BE2C (cell line): ENCODE results near the gene CNIH2.
A peak's percentile ranks its signal among the peaks of the same experiment; 100 is the strongest.

Experiments used
- DNase-seq: peaks from one replicate; pipeline ENCODE4 v3.0.0-alpha.2; 2020
- H3K27me3 ChIP-seq: fragments of 250-450 bp; sonication (Bioruptor Pico); 2 replicates; pipeline ENCODE4 v1.5.1; 2020; ENCODE audit warnings: mild to moderate bottlenecking
- H3K36me3 ChIP-seq: fragments of 250-450 bp; sonication (Bioruptor Pico); 2 replicates; pipeline ENCODE4 v1.5.1; 2020; ENCODE audit warnings: mild to moderate bottlenecking
- H3K4me1 ChIP-seq: fragments of 250-450 bp; sonication (Bioruptor Pico); 2 replicates; pipeline ENCODE4 v1.5.1; 2020
- H3K4me3 ChIP-seq: 2 replicates; pipeline ENCODE4 v1.5.1; 2011; ENCODE audit warnings: low read depth, low read length
- H3K9me3 ChIP-seq: fragments of 250-450 bp; sonication (Bioruptor Pico); 2 replicates; pipeline ENCODE4 v1.5.1; 2020
- TF ChIP-seq, protein P1 (sequence below): IDR thresholded peaks from 2 replicates; pipeline ENCODE4 v1.5.1; 2012; ENCODE audit warnings: mild to moderate bottlenecking, low read depth, low read length

The CNIH2 gene

DNA sequence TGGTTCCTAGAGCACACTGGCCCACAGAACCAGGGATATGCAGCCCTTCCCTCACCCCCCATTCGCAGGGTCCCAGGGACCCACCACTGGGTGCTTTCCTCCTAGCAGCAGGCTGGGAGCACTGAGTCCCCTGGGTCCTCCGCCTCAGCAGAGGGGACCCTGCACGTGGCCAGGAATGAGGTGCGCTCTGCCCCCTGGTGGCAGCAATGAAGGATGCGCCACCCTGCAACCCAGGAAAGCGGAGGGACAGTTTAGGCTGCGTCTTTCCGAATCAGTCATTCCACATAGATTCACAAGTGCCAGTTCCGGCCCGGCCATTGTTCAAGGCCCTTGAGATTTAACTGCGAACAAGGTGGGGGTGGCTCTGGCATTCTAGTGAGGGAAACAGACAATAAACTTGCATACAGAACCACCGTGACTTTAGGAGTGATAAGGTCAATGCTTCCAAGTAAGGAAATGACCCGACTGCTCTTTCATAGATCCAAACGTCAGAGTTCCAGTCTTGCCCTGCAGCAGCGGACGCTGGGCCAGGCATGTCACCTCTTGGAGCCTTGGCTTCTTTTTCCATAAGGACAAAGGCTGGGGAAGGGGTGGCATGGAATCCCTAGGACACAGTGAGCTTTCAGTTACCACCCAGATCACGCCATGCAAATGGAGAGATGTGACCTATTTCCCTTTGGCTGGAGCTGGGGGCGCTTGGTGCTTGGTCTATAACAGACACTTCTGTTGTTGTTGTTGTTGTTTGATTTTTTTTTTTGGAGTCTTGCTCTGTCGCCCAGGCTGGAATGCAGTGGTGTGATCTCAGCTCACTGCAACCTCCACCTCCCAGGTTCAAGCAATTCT is 50.5 kb downstream of the CNIH2 start:
- Histone ChIP-seq H3K9me3 (no peaks in the 10 kb centered on the region), H3K36me3 (no peaks in the 10 kb centered on the region), H3K4me1 (peaks cover 22% of the 10 kb centered on the region), H3K4me3 (peak overlapping the region; percentile 32), H3K27me3 (no peaks in the 10 kb centered on the region)
- DNase-seq = peak; percentile 90
- TF ChIP-seq, protein P1, sequence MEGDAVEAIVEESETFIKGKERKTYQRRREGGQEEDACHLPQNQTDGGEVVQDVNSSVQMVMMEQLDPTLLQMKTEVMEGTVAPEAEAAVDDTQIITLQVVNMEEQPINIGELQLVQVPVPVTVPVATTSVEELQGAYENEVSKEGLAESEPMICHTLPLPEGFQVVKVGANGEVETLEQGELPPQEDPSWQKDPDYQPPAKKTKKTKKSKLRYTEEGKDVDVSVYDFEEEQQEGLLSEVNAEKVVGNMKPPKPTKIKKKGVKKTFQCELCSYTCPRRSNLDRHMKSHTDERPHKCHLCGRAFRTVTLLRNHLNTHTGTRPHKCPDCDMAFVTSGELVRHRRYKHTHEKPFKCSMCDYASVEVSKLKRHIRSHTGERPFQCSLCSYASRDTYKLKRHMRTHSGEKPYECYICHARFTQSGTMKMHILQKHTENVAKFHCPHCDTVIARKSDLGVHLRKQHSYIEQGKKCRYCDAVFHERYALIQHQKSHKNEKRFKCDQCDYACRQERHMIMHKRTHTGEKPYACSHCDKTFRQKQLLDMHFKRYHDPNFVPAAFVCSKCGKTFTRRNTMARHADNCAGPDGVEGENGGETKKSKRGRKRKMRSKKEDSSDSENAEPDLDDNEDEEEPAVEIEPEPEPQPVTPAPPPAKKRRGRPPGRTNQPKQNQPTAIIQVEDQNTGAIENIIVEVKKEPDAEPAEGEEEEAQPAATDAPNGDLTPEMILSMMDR = peak; percentile 88

DNA sequence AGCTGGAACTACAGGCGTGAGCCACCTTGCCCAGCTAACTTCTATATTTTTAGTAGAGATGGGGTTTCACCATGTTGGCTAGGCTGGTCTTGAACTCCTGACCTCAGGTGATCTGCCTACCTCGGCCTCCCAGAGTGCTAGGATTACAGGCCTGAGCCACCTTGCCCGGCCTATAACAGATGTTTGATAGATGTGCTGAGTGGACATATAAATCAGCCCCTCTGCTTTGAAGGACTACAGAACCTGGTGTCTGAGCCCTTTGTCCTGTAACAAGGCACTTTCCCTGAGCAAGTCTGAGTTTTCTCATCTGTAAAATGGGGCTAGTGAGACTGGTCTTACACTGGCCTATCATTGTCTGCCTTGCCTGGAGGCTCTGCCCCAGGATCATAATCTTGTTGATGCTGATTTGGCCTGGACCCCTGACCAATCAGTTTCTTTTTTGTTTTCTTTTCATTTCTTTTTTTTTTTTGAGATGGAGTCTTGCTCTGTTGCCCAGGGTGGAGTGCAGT is 51.2 kb downstream of the CNIH2 start:
- H3K36me3 ChIP-seq = no peaks in the 10 kb centered on the region
- TF ChIP-seq, protein P1 = no peak
- DNase-seq = no peak
- no peaks in the 10 kb centered on the region for H3K27me3 ChIP-seq
- H3K4me1 ChIP-seq = peaks cover 22% of the 10 kb centered on the region
- H3K4me3 ChIP-seq = no peak overlapping the region
- no peaks in the 10 kb centered on the region for H3K9me3 ChIP-seq

DNA sequence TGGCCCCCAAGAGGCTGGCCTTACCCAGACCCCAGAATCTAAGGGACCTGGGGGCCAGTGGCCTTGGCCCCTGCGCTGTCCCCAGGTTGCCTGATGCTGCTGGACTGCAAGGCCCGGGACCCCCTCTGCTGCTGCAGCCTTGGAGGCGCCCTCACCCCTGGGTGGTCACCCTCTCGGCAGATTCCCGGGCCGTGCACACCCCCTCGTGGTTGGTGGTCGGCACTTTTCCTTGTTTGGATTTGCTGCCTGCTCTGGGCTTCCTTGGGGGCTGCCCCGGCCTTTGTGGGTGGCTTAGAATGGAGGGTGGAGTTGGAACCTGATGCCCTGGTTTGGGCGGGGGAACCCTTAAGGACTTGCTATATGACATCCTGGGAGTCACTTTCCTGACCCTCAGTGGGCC is 53.0 kb downstream of the CNIH2 start:
- DNase-seq = no peak
- Histone ChIP-seq H3K4me1 (peaks cover 29% of the 10 kb centered on the region), H3K27me3 (no peaks in the 10 kb centered on the region), H3K9me3 (no peaks in the 10 kb centered on the region), H3K36me3 (no peaks in the 10 kb centered on the region), H3K4me3 (no peak overlapping the region)
- TF ChIP-seq, protein P1 = peak; percentile 23; the same call in 1 of the 2 replicates

DNA sequence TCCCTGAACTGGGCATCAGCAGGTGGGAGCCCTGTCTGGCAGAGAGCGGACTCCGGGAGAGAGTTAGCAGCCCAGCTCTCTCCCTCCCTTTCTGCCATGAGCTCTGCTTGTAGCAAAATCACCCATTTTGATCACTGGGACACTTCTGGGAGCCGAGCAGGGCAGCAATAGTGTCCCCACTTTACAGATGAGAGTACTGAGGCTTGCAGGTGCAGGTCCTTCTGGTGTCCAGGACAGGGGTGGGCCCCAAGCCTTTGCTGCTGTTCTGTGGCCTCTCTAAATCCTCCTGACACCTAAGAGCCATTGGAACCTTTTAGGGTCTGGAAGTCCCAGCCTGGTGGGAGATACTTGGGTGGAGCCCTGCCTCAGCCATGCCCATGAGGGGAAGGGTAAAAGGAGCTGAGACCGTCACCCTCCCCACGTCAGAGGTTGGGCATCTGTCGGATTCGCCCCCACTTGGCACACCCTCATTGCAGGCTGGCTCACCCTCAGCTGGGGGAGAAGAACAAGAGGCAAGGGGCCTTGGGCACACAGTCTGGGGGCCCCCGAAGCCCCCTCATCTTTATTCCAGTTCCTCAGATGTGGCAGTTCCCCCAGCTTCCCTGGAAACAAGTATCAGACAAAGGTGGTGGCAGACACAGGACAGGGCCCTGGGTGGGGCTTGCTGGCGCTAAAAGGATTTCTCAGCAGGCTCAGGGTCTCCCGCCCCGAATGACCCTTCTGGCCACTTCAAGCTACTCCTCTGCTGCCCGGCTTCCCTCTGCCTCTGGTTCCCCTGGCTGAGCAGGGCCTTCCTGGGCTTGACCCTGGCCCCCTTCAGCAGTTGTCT is 53.8 kb downstream of the CNIH2 start:
- H3K9me3 ChIP-seq = no peaks in the 10 kb centered on the region
- TF ChIP-seq, protein P1 = no peak
- H3K36me3 ChIP-seq = no peaks in the 10 kb centered on the region
- no peaks in the 10 kb centered on the region for H3K27me3 ChIP-seq
- H3K4me1 ChIP-seq = peaks cover 32% of the 10 kb centered on the region
- H3K4me3 ChIP-seq = no peak overlapping the region
- no peak for DNase-seq

DNA sequence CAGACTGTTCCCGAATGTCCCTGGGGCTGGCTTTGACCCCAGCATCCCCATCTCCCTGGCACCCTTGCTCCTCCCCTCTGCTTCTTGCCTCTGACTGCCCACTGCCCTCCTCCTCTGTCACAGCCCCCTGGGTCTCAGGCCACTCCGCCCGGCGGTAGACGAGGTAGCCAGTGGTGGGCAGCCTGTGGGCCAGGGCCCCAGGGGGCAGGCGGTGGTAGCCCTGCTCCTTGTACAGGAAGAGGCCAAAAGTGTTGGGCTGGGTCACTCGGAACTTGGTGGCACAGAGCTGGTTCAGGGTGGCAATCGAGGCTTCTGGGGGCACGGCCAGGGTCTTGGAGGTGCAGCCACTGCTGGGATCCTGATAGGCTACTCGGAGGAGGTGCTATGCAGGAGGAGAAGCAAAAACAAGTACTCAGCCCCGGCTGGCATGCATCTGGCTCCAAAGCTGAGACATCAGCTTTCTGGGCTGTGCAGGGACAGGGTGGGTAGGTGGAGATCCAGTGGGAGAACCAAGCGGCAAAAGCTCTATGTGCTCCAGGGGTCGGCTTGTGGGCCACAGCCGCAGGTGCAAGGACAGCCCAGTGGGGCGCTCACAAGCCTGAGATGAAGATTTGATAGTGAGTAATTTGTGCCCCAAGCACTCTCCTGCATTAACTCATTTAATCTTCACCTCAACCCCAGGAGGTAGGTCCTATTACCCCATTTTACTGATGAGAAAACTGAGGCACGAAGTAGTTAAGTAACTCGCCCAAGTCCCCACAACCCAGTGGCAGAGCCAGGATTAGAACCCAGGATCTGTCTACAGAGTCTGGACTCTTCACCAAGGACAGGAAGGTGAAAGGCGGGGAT is 54.6 kb downstream of the CNIH2 start:
- Histone ChIP-seq H3K27me3 (no peaks in the 10 kb centered on the region), H3K4me3 (no peak overlapping the region), H3K36me3 (no peaks in the 10 kb centered on the region), H3K4me1 (peaks cover 31% of the 10 kb centered on the region), H3K9me3 (no peaks in the 10 kb centered on the region)
- TF ChIP-seq, protein P1 = no peak
- DNase-seq = no peak
